K562 (cell line): ENCODE data around the gene RASGEF1C. TPM values are rescaled to one million over a fixed set of nuclear protein-coding genes. Genes with fewer than 3 reads are reported as not detected.
A peak's percentile ranks its signal among the peaks of the same experiment; 100 is the strongest.

Experiments used
- ATAC-seq: fragments of 200-7000 bp; cut with Tn5 transposase; 3 replicates; pipeline ENCODE4 v1.9.1; 2020; ENCODE audit warnings: moderate library complexity
- BruUV-seq: library from RNA; stranded (reverse); fragments of 400-500 nt; replicated peaks from 2 replicates; lab custom pipeline; 2021; lab: Mats Ljungman, UMichigan
- CTCF ChIA-PET: fragments of 300-600 bp; formaldehyde crosslinking; extraction: SDS; loops from one replicate; lab custom pipeline; 2021; ENCODE audit warnings: low intra/inter-chr PET ratio; lab: Yijun Ruan, JAX
- POLR2A ChIA-PET: fragments of 300-600, 350-650 bp; sonication (Branson Sonifier 250); formaldehyde crosslinking; extraction: SDS; loops from one replicate; lab custom pipeline; 2021; ENCODE audit warnings: antibody characterized with exemption, inconsistent platforms; lab: Yijun Ruan, JAX
- DNase-seq, 4 experiments: peaks; one replicate each; pipeline versions ENCODE4 v3.0.0 to v3.0.0-alpha.2; 2011 to 2018; ENCODE audit warnings: low spot score in 3 of 4, mixed read lengths in 3 of 4; ENCODE audit errors: extremely low read depth in 1 of 4
- FAIRE-seq: peaks from 2 replicates; lab custom pipeline; 2011; peaks lifted over from hg19 to GRCh38; lab: Jason Lieb, UNC
- H2AFZ ChIP-seq: 2 replicates; pipeline ENCODE4 v1.6.0; 2011; ENCODE audit warnings: low read depth, low read length, control low read depth, inconsistent platforms
- H3K27ac ChIP-seq: fragments of 200-600 bp; 3 replicates; pipeline ENCODE4 v1.8.0; 2011; ENCODE audit warnings: low read depth, mild to moderate bottlenecking, control low read depth, inconsistent platforms, low read length, moderate library complexity, mixed read lengths; ENCODE audit errors: extremely low read depth
- H3K27me3 ChIP-seq, 2 experiments: fragments of 300-600 bp in 1 of 2; 2 replicates in 1 of 2; 3 replicates in 1 of 2; pipeline versions ENCODE4 v1.6.0 to v1.8.0; 2011; ENCODE audit warnings: inconsistent platforms in 2 of 2, low read length in 2 of 2, mild to moderate bottlenecking in 1 of 2, mixed read lengths in 1 of 2, moderate library complexity in 1 of 2; ENCODE audit not compliant: control insufficient read depth in 2 of 2, insufficient read depth in 2 of 2
- H3K36me3 ChIP-seq: fragments of 300-600 bp; 3 replicates; pipeline ENCODE4 v1.8.0; 2011; ENCODE audit warnings: mild to moderate bottlenecking, low read length, inconsistent platforms; ENCODE audit not compliant: control insufficient read depth, insufficient read depth
- H3K4me1 ChIP-seq, 2 experiments: fragments of 200-600 bp in 1 of 2; replicated peaks in 1 of 2; 2 replicates in 1 of 2; 3 replicates in 1 of 2; pipeline versions ENCODE4 v1.5.1 to v1.8.0; 2011; ENCODE audit warnings: inconsistent platforms in 2 of 2, low read length in 2 of 2, mild to moderate bottlenecking in 1 of 2, mixed read lengths in 1 of 2, moderate library complexity in 1 of 2; ENCODE audit not compliant: control insufficient read depth in 2 of 2, insufficient read depth in 2 of 2
- H3K4me2 ChIP-seq: 2 replicates; pipeline ENCODE4 v1.6.1; 2011; ENCODE audit warnings: low read length, control low read depth, inconsistent platforms, mixed read lengths; ENCODE audit not compliant: insufficient read depth
- H3K4me3 ChIP-seq: fragments of 200-600 bp; sonication (generic), shearing (Covaris generic); 2 replicates; pipeline ENCODE4 v1.5.1; 2016; ENCODE audit warnings: control low read depth, inconsistent platforms
- H3K79me2 ChIP-seq: fragments of 200-600 bp; 3 replicates; pipeline ENCODE4 v1.8.0; 2011; ENCODE audit warnings: low read length, inconsistent platforms; ENCODE audit not compliant: control insufficient read depth, insufficient read depth
- H3K9ac ChIP-seq, 2 experiments: 2 replicates each; pipeline versions ENCODE4 v1.6.0 to v1.6.1; 2011; ENCODE audit warnings: low read depth in 2 of 2, low read length in 2 of 2, control low read depth in 1 of 2, inconsistent platforms in 1 of 2, mild to moderate bottlenecking in 1 of 2, mixed read lengths in 1 of 2; ENCODE audit not compliant: insufficient read depth in 1 of 2
- H3K9me1 ChIP-seq: one replicate; pipeline ENCODE4 v1.6.0; 2011; ENCODE audit warnings: inconsistent platforms, mild to moderate bottlenecking, low read length, moderate library complexity; ENCODE audit not compliant: control insufficient read depth, insufficient read depth
- H3K9me3 ChIP-seq: replicated peaks from 2 replicates; pipeline ENCODE4 v1.5.1; 2011; ENCODE audit warnings: low read depth, low read length, inconsistent platforms; ENCODE audit not compliant: control insufficient read depth, insufficient read depth
- H4K20me1 ChIP-seq: replicated peaks from 2 replicates; pipeline ENCODE4 v1.6.1; 2011; ENCODE audit warnings: low read length, inconsistent platforms, mixed read lengths; ENCODE audit not compliant: control insufficient read depth, insufficient read depth
- ATF2 ChIP-seq: sonication (generic); formaldehyde crosslinking; IDR thresholded peaks from 2 replicates; pipeline ENCODE4 v1.8.1; 2022; ENCODE audit warnings: missing genetic modification reagents
- HES1 ChIP-seq: fragments of 450-650 bp; IDR thresholded peaks from 2 replicates; pipeline ENCODE4 v1.6.1; 2016; ENCODE audit warnings: low read depth, mild to moderate bottlenecking, moderate library complexity
- KLF6 ChIP-seq: fragments of 250-450 bp; sonication (Bioruptor Pico); IDR thresholded peaks from 2 replicates; pipeline ENCODE4 v1.4.0; 2020; ENCODE audit warnings: mild to moderate bottlenecking, moderate library complexity, borderline replicate concordance
- NCOA4 ChIP-seq: fragments of 450-650 bp; IDR thresholded peaks from 2 replicates; pipeline ENCODE4 v1.6.1; 2018; ENCODE audit warnings: mild to moderate bottlenecking; ENCODE audit not compliant: partially characterized antibody
- STAT5A ChIP-seq: IDR thresholded peaks from 2 replicates; pipeline ENCODE4 v1.6.1; 2012; ENCODE audit warnings: low read length, inconsistent platforms, borderline replicate concordance
- ZBTB7A ChIP-seq: IDR thresholded peaks from 2 replicates; pipeline ENCODE4 v1.6.1; 2011; ENCODE audit warnings: low read depth, mild to moderate bottlenecking, low read length, moderate library complexity, borderline replicate concordance; ENCODE audit not compliant: control insufficient read depth
- ZKSCAN3 ChIP-seq: fragments of 250-450 bp; sonication (Bioruptor Pico); IDR thresholded peaks from 2 replicates; pipeline ENCODE4 v1.4.0; 2020
- ZNF41 ChIP-seq: fragments of 250-450 bp; sonication (Bioruptor Pico); conservative IDR thresholded peaks from 2 replicates; pipeline ENCODE4 v1.4.0; 2020; ENCODE audit warnings: mild to moderate bottlenecking
- WGBS: fragments of 100-300 bp; shearing (Covaris generic); methylation state at CpG from one replicate; pipeline ENCODE4 v1.1.6; 2016; ENCODE audit warnings: low coverage, mixed read lengths; ENCODE audit not compliant: insufficient coverage; ENCODE audit errors: missing lambda C conversion rate; 5-methylcytosine and 5-hydroxymethylcytosine counted together
- in situ Hi-C: fragments of 300-500 bp; cut with MboI; formaldehyde crosslinking; loops from 4 replicates; pipeline ENCODE4 v1.15.0; 2018; ENCODE audit warnings: inconsistent platforms, mixed read lengths
- intact Hi-C: fragments of 100-400 bp; cut with micrococcal nuclease; formaldehyde crosslinking; loops from 2 replicates; pipeline ENCODE4 v1.14.2; 2022
- polyA plus RNA-seq, 8 experiments: library from polyadenylated mRNA; depleted of rRNA in 4 of 8; stranded (reverse) in 5 of 8; unstranded in 3 of 8; fragments of >200 nt; fragmentation: Nextera tagmentation in 2 of 8; fragmentation: Illumina TruSeq in 1 of 8; extraction: Ambion mirVana in 2 of 8; extraction: Trizol in 1 of 8; gene quantifications; 2 replicates each; pipeline versions ENCODE4 v1.2.1 to v1.2.3, GENCODE V29; 2011 to 2014; ENCODE audit warnings: inconsistent platforms in 1 of 8, missing spikeins in 1 of 8
- total RNA-seq, 7 experiments: library from RNA; depleted of rRNA in 6 of 7; stranded (reverse); fragments of >200 nt in 6 of 7; fragmentation: Illumina TruSeq in 2 of 7; extraction: Trizol in 2 of 7; gene quantifications; 2 replicates each; pipeline versions ENCODE4 v1.2.1 to v1.2.3, GENCODE V29; 2011 to 2021; ENCODE audit warnings: low replicate concordance in 1 of 7
- TF ChIP-seq, protein P1 (sequence below): IDR thresholded peaks from 2 replicates; pipeline ENCODE4 v1.6.1; 2011; ENCODE audit warnings: borderline replicate concordance, low read depth, mild to moderate bottlenecking, moderate library complexity, low read length; ENCODE audit not compliant: insufficient read depth, poor library complexity, severe bottlenecking
- TF ChIP-seq, protein P2 (sequence below): sonication (generic); formaldehyde crosslinking; IDR thresholded peaks from 2 replicates; pipeline ENCODE4 v1.8.1; 2023; ENCODE audit warnings: mild to moderate bottlenecking, missing genetic modification reagents

Gene RASGEF1C
- total and polyA plus RNA-seq, 9 of the 15 experiments (the other 6 are each of a cell fraction or from before 2014, with no cell fraction given), result 0.04 to 1.1 (median 0.21) TPM; not detected in 4

DNA sequence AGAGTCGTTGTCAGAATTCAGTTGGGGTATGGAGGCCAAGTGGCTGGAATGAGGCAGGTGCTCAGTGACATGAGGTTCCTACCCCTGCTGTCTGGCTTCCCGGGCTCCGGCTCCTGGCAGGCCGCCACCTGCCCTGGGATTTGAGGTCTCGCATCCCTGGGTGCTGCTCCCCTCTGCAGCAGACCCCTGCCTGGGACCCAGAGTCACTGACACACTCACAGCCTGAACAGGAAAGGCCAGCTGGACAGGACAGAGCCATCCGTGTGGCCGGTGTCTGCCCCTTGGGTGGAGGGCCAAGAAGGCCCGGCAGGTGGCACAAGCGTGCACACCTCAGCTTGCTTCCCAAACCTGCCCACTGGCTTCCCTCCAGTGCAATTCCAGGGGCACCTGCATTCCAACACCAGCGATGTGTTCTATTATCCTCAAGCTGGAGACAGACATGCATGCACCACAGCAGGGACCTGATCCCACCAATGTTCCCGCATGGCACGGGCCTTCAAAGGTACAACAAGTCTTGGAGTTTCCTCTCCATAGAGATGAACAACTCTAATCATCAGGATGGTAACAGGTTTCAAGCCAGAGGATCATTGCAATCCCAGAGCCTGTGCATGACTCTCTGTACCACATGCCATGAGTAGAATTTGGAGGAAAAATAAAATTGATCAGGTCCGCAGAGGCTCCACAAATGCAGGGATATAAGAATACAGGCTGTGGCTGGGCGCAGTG lies 91.8 kb downstream of the RASGEF1C start (continued):
- TF ChIP-seq, protein P1, sequence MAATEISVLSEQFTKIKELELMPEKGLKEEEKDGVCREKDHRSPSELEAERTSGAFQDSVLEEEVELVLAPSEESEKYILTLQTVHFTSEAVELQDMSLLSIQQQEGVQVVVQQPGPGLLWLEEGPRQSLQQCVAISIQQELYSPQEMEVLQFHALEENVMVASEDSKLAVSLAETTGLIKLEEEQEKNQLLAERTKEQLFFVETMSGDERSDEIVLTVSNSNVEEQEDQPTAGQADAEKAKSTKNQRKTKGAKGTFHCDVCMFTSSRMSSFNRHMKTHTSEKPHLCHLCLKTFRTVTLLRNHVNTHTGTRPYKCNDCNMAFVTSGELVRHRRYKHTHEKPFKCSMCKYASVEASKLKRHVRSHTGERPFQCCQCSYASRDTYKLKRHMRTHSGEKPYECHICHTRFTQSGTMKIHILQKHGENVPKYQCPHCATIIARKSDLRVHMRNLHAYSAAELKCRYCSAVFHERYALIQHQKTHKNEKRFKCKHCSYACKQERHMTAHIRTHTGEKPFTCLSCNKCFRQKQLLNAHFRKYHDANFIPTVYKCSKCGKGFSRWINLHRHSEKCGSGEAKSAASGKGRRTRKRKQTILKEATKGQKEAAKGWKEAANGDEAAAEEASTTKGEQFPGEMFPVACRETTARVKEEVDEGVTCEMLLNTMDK, result peak; percentile 20

GRCh38 chr5:180116077-180116999 lies 92.7 kb downstream of the RASGEF1C start:
- peaks cover 4 to 35% of the 10 kb centered on the region in 2 experiments; a peak in 3 of 5 replicates for H3K27me3 ChIP-seq
- no peak overlapping the region for H3K27ac ChIP-seq
- H3K4me3 ChIP-seq, result no peak overlapping the region
- WGBS, result 53% methylated on average over 29 of the region's 31 CpGs
- in situ Hi-C loops (no loop called here), intact Hi-C loops (no loop called here)
- no peak overlapping the region; a peak in 1 of 4 replicates for H3K9ac ChIP-seq
- peaks cover 0 to 42% of the 10 kb centered on the region in 2 experiments; a peak in 2 of 5 replicates for H3K4me1 ChIP-seq
- H3K36me3 ChIP-seq, result no peaks in the 10 kb centered on the region
- H2AFZ ChIP-seq, result no peak overlapping the region
- BruUV-seq, result no TSS peak
- FAIRE-seq (no peak), DNase-seq (no peak), ATAC-seq (no peak; the same call in 2 of the 3 replicates)
- H3K79me2 ChIP-seq, result no peaks in the 10 kb centered on the region
- no peaks in the 10 kb centered on the region for H3K9me3 ChIP-seq
- no peaks in the 10 kb centered on the region for H3K9me1 ChIP-seq
- CTCF ChIA-PET, result no interaction called here
- POLR2A ChIA-PET, result interaction anchor here (1.5 kb wide), 1 partner anchor 10 kb away, joined by 9 read pairs; no protein-coding TSS in a partner anchor
- H4K20me1 ChIP-seq, result no peaks in the 10 kb centered on the region
- H3K4me2 ChIP-seq, result no peak overlapping the region
- TF ChIP-seq NCOA4, result no peak
- TF ChIP-seq ZNF41 (CRISPR knock-in tag), result no peak
- TF ChIP-seq, protein P2, sequence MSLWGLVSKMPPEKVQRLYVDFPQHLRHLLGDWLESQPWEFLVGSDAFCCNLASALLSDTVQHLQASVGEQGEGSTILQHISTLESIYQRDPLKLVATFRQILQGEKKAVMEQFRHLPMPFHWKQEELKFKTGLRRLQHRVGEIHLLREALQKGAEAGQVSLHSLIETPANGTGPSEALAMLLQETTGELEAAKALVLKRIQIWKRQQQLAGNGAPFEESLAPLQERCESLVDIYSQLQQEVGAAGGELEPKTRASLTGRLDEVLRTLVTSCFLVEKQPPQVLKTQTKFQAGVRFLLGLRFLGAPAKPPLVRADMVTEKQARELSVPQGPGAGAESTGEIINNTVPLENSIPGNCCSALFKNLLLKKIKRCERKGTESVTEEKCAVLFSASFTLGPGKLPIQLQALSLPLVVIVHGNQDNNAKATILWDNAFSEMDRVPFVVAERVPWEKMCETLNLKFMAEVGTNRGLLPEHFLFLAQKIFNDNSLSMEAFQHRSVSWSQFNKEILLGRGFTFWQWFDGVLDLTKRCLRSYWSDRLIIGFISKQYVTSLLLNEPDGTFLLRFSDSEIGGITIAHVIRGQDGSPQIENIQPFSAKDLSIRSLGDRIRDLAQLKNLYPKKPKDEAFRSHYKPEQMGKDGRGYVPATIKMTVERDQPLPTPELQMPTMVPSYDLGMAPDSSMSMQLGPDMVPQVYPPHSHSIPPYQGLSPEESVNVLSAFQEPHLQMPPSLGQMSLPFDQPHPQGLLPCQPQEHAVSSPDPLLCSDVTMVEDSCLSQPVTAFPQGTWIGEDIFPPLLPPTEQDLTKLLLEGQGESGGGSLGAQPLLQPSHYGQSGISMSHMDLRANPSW (CRISPR knock-in tag), result no peak
- no peak for TF ChIP-seq STAT5A
- TF ChIP-seq ATF2 (CRISPR knock-in tag), result no peak
- TF ChIP-seq ZBTB7A, result no peak
- no peak for TF ChIP-seq HES1
- TF ChIP-seq KLF6 (CRISPR knock-in tag), result no peak
- TF ChIP-seq ZKSCAN3 (CRISPR knock-in tag), result no peak
